DMS53 (cell line): ENCODE measurements around the gene DLL3.
"Not testable (repeated sequence)": the region's sequence is repeated elsewhere in the genome, so short reads cannot be mapped to it uniquely, and the experiment has no call there.

Experiments used
- DNase-seq: peaks from one replicate; lab custom pipeline; 2025; lab: John Stamatoyannopoulos, UW

DLL3 gene, protein sequence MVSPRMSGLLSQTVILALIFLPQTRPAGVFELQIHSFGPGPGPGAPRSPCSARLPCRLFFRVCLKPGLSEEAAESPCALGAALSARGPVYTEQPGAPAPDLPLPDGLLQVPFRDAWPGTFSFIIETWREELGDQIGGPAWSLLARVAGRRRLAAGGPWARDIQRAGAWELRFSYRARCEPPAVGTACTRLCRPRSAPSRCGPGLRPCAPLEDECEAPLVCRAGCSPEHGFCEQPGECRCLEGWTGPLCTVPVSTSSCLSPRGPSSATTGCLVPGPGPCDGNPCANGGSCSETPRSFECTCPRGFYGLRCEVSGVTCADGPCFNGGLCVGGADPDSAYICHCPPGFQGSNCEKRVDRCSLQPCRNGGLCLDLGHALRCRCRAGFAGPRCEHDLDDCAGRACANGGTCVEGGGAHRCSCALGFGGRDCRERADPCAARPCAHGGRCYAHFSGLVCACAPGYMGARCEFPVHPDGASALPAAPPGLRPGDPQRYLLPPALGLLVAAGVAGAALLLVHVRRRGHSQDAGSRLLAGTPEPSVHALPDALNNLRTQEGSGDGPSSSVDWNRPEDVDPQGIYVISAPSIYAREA

DNA sequence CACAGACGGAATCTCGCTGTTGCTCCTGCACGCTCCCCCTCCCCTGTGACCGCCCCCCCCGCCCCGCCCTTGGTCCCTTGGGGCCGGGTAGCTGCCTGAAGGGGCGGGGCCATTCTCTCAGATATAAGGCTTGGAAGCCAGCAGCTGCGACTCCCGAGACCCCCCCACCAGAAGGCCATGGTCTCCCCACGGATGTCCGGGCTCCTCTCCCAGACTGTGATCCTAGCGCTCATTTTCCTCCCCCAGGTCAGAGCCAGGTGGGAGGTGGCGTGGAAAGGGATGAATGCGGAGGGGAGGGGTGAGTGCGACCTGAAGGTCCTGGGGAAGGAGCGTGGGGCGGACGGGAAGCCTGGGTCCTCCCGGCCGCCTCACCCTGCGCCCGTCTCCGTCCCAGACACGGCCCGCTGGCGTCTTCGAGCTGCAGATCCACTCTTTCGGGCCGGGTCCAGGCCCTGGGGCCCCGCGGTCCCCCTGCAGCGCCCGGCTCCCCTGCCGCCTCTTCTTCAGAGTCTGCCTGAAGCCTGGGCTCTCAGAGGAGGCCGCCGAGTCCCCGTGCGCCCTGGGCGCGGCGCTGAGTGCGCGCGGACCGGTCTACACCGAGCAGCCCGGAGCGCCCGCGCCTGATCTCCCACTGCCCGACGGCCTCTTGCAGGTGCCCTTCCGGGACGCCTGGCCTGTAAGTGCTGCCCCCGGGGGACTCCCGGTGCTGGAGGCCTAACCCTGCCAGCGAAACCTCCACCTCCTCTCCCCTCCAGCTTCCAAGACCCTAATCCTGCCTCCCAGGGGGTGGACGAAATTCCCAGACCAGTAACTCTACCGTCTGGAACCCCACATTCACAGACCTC is at the start of gene DLL3:
TSS of gene DLL3 (plus strand) at position 150 of the 845 bp plus-strand sequence. CDS start at position 178, 28 bp downstream.
- peak; percentile 90 for DNase-seq

DNA sequence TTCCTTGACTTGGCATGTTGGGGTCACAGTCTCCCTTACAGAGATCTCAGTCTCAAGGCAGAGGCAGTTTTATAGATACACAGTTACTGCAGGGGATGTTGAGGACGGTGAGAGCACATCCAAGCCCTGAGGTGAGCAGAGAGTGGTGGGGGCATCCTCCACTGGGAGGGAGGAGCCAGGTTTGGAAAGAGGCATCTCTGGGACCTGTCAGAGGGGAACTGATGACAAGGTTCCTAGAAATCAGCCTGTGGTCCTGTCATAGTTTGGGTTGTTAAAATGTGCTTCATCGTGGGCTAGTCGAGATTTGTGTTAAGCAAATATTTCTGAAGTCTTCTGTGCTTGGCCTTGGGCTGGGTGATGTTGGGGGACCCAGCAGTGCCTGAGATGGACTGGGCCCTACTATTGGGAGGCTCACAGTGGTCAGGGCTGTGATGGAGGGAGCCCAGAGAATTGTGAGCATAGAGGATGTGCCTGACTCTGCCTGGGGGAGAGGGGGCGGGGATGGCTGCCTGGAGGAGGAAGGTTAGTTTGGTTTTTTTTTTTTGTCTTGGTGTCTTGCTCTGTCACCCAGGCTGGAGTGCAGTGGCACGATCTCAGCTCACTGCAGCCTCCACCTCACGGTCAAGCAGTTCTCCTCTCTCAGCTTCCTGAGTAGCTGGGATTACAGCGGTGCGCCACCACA is 49.5 kb upstream of the DLL3 start:
- no peak for DNase-seq

DNA sequence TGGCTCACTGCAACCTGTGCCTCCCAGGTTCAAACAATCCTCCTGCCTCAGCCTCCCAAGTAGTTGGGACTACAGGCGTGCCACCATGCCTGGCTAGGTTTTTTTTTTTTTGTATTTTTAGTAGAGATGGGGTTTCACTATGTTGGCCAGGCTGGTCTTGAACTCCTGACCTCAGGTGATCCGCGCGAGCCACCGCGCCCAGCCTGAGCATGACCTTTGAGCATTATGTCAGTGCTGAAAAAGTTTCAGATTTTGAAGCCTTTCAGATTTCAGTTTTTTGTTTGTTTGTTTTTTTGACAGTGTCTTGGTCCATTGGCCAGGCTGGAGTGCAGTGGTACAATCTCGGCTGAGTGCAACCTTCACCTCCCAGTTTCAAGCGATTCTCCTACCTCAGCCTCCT is 47.5 kb upstream of the DLL3 start:
- DNase-seq = not testable (repeated sequence)

DNA sequence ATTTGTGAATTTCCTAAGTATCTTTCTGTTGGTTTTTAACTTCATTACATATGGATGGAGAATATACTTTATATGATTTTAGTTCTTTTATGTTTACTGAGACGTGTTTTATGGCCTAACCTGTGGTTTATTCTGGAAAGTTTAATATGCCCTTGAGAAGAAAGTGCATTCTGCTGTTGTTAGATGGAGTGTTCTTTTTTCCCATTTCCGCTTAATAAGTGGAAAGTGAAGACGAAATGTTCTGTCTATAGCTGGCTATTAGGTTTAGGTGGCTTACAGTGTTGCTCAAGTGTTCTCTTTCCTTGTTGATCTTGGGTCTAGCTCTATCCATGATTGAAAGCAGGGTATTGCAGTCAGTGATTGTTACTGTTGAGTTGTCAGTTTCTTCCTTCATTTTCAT is 35.3 kb upstream of the DLL3 start:
- DNase-seq = no peak

DNA sequence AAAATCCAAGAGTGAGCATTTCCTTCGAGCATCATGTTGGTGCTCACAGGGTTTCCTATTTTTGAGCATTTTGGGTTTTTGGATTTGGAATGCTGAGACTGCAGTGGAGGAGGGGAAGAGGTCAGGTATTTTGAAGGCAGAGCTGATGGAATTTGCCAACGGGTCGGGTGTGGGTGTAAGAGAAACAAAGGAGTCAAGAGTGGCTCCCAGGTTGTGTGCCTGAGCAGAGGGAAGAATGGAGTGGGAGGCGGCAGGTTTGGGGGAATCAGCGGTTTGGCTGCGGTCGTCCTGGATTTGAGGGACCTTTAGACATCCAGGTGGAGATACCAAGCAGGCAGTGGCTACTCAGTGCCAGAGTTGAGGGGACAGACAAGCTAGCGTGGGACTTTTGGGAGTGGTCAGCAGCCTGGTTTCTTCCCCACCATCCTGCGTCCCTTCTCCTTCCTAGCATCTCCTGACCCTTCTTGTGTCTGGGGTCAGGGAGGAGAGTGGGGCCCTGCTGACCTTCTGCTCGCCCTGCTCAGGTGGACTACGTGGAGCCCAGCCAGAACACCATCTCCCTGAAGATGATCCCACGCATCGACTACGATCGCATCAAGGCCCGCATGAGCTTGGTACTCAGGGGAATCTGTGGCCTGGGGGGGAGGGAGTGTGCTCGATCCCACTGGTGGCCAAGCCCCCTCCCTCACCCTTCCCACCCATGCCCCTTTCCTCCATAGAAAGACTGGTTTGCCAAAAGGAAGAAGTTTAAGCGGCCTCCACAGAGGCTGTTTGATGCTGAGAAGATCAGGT is 32.6 kb upstream of the DLL3 start:
- no peak for DNase-seq

DNA sequence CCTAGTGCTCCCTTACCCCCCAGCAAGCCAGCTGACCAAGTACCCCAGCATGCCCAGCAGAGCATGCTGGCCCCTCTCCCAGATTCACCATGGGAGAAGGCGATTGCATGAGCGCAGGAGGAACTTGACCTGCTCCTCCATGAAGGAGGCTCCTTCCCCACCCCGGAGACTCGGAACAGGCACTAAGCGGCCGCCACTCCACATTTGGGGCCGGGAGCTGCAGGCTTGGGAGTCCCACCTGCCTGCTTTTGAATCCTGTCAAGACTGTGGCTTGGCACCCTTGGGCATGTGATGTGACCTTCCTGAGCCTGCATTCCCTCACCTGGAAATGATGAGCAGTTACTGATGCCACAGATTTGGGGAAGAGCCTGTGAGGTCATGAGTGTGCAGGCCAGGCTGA is 30.8 kb upstream of the DLL3 start:
- DNase-seq = no peak

DNA sequence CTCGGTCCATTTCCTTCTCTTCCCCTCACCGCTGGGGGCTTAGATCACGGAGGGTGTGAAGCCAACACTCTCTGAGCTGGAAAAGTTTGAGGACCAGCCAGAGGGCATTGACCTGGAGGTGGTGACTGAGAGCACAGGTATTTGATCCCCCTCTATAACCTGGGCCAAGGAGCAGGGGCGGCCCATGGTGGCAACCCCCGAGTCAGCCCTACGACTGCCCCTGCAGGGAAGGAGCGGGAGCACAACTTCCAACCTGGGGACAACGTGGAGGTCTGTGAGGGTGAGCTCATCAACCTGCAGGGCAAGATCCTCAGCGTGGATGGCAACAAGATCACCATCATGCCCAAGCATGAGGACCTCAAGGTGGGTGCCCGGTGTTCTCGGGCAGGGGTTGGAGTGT is 29.7 kb upstream of the DLL3 start:
- no peak for DNase-seq

DNA sequence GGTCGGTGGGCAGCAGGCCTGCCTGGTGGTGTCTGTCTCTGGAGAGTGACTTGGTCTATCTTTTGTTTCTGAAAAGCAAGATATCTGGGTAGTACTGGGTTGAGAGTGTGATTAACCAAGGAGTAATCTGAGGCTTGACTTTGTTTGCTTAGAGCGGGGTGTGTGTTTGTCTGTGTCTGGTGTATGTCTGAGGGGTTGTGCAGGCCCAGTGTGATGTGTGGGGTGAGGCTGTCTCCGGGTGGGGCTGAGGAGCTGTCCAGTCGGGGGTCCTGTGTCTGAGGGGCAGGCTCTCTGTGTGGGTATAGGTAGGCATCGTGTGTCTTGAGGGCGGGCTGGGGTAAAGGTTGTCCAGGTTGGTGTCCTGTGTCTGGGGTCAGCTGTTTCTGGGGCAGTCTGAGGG is 29.2 kb upstream of the DLL3 start:
- DNase-seq = no peak

DNA sequence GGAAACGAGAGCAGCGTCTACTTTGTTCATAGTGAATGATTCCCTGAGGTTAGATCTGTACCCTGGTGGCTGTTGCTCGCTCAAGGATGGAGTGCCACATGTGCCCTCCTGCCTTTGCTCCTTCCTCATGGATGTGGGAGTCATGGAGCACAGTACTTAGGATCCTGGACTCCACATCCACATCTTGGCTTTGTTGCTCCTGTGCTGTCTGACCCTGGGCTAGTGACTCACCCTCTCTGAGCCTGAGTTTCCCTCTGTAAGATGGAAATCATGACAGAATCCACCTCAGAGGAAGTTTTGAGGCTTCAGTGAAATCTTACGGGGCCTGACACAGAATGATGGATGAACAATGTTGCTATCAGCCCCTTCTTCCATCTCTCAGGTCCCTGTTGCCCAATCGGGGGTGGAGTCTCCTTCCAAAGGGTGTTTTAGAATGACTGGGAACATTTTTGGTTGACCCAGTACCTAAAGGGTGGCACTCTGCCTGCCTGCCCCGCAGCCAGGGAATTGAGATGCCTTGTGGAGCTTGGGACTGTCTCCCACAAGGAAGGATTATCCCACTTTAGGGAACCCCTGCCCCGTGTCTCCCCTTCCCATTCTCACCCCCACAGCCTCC is 27.9 kb upstream of the DLL3 start:
- DNase-seq = no peak

DNA sequence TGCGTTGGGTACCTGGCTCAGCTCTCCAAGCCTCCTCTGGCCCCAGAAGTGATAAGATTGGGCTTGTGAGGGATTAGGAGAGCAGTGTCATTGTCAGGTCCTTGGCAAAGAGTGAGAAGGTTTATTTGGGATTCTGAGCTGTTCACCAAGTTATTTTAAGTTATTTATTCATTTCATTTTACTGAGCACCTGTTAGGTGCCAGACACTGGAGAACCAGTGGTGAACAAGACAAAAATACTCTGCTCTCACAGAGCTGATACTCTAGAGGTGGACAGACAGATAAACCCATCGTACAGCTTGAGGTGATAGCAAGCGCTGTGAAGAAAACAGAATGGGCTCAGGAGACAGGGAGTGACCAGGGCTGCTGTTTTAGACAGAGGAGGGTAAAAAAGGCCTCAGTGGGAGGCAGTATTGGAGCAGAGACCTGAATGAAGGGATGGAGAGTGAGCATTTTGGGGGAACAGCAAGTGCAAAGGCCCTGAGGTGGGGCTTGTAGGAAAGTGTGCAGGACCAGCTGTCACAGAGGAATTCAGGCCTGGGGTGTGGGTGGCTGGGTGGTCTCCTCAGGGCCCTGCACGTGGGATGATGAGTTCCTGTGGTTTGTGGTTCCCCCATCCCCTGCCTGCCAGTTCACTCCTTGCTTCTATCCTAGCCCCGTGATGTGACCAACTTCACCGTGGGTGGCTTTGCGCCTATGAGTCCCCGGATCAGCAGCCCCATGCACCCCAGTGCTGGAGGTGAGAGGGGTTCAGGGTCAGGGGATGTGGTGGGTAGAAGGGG is 26.8 kb upstream of the DLL3 start:
- DNase-seq = no peak

DNA sequence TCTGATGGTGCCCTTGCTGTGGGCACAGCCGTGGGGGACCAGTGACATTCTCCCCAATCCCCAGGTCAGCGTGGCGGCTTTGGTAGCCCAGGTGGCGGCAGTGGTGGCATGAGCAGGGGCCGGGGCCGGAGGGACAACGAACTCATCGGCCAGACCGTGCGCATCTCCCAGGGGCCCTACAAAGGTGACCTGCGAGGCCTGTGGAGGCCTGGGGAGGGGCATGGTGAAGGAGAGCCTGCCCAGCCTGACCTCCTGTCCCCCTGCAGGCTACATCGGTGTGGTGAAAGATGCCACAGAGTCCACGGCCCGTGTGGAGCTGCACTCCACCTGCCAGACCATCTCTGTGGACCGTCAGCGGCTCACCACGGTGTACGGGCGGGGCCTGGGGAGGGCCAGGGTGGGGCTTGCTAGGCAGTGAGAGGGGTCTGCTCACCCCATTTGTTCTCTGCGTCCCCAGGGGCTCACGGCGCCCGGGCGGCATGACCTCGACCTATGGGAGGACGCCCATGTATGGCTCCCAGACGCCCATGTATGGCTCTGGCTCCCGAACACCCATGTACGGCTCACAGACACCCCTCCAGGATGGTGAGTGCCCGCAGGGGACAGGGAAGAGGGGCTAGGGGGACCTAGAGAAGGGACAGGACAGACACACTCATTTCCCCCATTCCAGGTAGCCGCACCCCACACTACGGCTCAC is 25.9 kb upstream of the DLL3 start:
- DNase-seq = no peak

DNA sequence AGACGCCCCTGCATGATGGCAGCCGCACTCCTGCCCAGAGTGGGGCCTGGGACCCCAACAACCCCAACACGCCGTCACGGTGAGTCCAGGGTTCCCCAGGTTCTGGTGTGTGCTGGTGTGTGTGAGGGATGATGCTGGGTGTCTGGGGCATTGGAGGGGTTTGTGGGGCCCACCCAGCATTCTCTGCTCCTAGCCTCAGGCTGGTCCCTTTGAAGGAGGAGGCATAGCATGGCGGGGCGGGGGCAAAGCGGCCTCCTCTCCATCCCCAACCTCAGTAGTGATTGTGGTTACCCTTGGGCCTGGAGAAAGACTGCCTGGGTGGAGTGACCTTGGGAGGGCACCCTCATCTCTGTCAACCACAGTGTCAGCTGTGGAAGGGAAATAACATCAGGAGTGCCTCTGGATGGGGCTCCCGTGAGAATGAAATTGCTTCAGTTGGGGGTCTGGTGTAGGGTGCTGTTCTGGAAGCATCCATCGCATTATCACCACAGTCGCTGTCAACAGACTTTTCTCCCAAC is 25.2 kb upstream of the DLL3 start:
- DNase-seq = no peak

DNA sequence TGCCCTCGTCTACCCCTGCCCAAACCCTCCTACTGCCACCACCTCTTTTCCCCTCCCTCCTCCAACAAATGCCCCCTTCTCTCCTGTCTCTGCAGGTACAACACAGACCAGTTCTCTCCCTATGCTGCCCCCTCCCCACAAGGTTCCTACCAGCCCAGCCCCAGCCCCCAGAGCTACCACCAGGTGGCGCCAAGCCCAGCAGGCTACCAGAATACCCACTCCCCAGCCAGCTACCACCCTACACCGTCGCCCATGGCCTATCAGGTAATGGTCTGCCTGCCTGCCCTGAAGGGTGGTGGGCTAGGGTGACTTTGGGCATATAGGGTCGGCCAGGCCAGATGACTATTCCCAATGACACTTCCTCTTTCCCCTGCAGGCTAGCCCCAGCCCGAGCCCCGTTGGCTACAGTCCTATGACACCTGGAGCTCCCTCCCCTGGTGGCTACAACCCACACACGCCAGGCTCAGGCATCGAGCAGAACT is 24.6 kb upstream of the DLL3 start:
- peak; percentile 73 for DNase-seq

DNA sequence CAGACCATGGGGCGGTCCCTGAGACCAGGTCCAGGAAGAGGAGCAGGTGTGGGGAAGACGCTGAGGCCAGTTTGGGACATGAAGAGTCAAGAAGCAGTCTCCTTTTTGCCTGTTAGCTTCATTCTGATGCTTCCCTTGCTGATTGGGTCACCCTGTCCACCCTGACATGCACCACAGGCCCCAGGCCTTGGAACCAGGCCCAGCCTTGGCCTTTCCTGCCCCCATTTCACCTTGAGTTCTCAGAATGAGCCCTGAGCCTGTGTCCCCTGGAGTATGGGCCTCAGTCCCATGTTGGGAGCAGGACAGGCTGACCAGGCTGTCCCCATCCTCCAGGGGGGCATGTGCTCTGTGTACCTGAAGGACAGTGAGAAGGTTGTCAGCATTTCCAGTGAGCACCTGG is 23.0 kb upstream of the DLL3 start:
- no peak for DNase-seq

DNA sequence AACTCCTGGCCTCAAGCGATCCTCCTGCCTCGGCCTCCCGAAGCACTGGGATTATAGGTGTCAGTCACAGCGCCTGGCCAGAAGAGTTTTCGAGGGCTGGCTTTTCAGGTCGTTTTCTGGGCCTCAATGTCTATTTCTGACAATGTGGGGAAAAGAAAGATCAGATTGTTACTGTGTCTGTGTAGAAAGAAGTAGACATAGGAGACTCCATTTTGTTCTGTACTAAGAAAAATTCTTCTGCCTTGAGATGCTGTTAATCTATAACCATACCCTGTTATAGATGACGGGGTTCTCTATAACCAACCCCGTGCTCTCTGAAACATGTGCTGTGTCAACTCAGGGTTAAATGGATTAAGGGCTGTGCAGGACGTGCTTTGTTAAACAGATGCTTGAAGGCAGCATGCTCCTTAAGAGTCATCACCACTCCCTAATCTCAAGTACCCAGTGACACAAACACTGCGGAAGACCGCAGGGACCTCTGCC is 19.4 kb upstream of the DLL3 start:
- DNase-seq = peak; percentile 43

DNA sequence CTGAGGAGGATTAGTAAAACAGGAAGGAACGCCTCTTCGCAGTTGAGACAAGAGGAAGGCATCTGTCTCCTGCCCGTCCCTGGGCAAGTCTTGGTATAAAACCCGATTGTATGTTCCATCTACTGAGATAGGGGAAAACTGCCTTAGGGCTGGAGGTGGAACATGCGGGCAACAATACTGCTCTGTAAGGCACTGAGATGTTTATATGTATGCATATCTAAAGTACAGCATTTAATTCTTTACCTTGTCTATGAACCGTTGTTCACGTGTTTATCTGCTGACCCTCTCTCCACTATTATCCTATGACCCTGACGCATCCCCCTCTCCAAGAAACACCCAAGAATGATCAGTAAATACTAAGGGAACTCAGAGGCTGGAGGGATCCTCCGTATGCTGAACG is 18.8 kb upstream of the DLL3 start:
- DNase-seq = no peak

DNA sequence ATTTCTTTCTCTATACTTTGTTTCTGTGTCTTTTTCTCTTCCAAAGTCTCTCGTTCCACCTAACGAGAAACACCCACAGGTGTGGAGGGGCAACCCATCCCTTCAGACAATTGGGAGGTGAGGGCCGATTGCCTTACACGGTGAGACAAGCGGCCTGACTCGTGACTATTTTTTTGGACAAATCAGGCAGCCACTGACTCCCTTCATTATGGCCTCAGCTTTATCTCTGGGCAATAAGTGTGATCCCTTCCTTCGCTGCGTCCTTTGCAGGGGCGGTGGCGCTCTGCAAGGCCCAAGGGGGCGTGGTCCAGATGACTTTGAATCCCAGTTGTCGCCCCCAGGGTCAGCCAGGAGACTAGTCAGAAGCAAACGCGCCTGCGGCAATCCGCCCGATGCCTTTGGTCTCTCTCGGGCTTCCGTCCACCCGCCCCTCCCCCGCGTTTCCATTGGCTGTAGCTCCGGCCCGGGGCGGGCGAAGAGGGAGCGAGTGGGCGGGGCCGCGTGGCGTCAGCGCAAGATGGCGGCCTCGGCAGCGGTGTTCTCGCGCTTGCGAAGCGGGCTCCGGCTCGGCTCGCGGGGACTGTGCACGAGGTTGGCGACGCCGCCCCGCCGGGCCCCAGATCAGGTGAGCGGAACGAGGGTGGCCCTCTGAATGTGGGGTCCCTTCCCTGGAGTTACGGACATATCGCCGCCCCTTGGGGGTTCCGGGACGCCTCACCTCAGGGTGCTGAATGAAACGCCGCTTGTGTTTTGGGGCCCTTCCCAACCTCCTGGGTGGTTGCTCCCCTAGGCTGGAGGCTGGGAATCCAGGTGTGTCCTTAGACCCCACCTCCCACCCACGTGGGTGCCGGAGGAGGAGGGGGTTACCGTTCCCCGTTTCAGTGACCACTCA is 18.2 kb upstream of the DLL3 start, which contains the start of gene TIMM50:
TSS of gene TIMM50 (plus strand) at position 502 of the 892 bp plus-strand sequence. CDS start at position 518, 16 bp downstream.
- peak; percentile 99 for DNase-seq

DNA sequence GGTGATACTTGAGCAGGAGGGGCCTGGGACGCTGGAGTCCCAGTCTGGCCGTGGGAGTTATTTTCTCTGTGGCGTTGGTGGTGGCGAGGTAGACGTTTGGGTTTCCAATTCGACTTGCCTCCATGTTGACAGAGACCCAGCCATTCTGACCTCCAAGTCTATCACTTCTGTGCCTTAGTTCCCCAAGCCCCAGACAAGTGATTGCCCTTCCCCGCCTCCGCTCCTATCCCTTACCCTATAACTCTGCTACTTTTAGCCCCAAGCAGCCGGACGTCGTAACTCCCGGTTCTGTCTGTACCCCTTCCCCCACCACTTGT is 17.6 kb upstream of the DLL3 start:
- no peak for DNase-seq
